ENCODE data around the gene ZFP91. TPM values are rescaled to one million over a fixed set of nuclear protein-coding genes. Genes with fewer than 3 reads are reported as not detected.
A peak's percentile ranks its signal among the peaks of the same experiment; 100 is the strongest.

ZFP91 gene
- total and polyA plus RNA-seq, 2 of the 13 experiments (the other 11 are each of a cell fraction or from before 2014, with no cell fraction given): 13.5 to 38.6 TPM

GRCh38 chr11:58654079-58654907 lies 75.4 kb downstream of the ZFP91 start (continued):
- TF ChIP-seq CTCF (CRISPR knock-in tag; IDR thresholded peaks at IDR 0.05): peak; percentile 90
- TF ChIP-seq IKZF5 (CRISPR knock-in tag; IDR thresholded peaks at IDR 0.05): peak; percentile 62; the same call in 1 of the 2 replicates
- TF ChIP-seq GABPB1 (CRISPR knock-in tag; IDR thresholded peaks at IDR 0.05): 0 out of 2 replicates have a peak, but pooled peaks have one; percentile 19
- 0 out of 4 replicates have a peak, but pooled peaks of 1 of the 2 experiments have one; percentile 26 for TF ChIP-seq HMGXB4 (CRISPR knock-in tag; IDR thresholded peaks at IDR 0.05; ENCODE audit: borderline replicate concordance in 1 of 2, low read depth in 1 of 2)
- TF ChIP-seq, protein P1, sequence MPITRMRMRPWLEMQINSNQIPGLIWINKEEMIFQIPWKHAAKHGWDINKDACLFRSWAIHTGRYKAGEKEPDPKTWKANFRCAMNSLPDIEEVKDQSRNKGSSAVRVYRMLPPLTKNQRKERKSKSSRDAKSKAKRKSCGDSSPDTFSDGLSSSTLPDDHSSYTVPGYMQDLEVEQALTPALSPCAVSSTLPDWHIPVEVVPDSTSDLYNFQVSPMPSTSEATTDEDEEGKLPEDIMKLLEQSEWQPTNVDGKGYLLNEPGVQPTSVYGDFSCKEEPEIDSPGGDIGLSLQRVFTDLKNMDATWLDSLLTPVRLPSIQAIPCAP (CRISPR knock-in tag; IDR thresholded peaks at IDR 0.05; ENCODE audit: low read depth): no peak
- 0 out of 2 replicates have a peak, but pooled peaks have one; percentile 25 for TF ChIP-seq BHLHE40 (IDR thresholded peaks at IDR 0.05; ENCODE audit: low read length)
- TF ChIP-seq PPARG (CRISPR knock-in tag; conservative IDR thresholded peaks at IDR 0.05): 0 out of 2 replicates have a peak, but pooled peaks have one; percentile 32
- TF ChIP-seq RAD21 (CRISPR knock-in tag; IDR thresholded peaks at IDR 0.05): peak; percentile 66
- TF ChIP-seq STAG1 (CRISPR knock-in tag; IDR thresholded peaks at IDR 0.05): peak; percentile 91
- peak; percentile 94 for TF ChIP-seq SMC3 (IDR thresholded peaks at IDR 0.05; ENCODE audit: low read length)
- peak; percentile 50 for TF ChIP-seq USF2 (IDR thresholded peaks at IDR 0.05; ENCODE audit: low read depth, low read length)
- TF ChIP-seq USF2 (CRISPR knock-in tag; IDR thresholded peaks at IDR 0.05; ENCODE audit: borderline replicate concordance): no peak
- no peak for TF ChIP-seq KAT2B (IDR thresholded peaks at IDR 0.05; ENCODE audit: borderline replicate concordance, low read depth, low read length)
- 0 out of 2 replicates have a peak, but pooled peaks have one; percentile 23 for TF ChIP-seq KDM3A (CRISPR knock-in tag; IDR thresholded peaks at IDR 0.05; ENCODE audit: low read depth)
- peak; percentile 22 to 41; a peak in 3 of 4 replicates for TF ChIP-seq MAFK (conservative IDR thresholded peaks at IDR 0.05 in 1 of 2, IDR thresholded peaks at IDR 0.05 in 1 of 2; ENCODE audit: low read length in 2 of 2)
- TF ChIP-seq THAP11 (CRISPR knock-in tag; IDR thresholded peaks at IDR 0.05): 0 out of 2 replicates have a peak, but pooled peaks have one; percentile 29
- TF ChIP-seq IRF2 (CRISPR knock-in tag; IDR thresholded peaks at IDR 0.05): peak; percentile 25; the same call in 1 of the 2 replicates
- 0 out of 2 replicates have a peak, but pooled peaks have one; percentile 25 for TF ChIP-seq HDAC1 (CRISPR knock-in tag; IDR thresholded peaks at IDR 0.05)
- TF ChIP-seq MYC (CRISPR knock-in tag; IDR thresholded peaks at IDR 0.05; ENCODE audit: borderline replicate concordance): peak; percentile 42; the same call in 1 of the 2 replicates
- no peak for TF ChIP-seq ZNF382 (CRISPR knock-in tag; IDR thresholded peaks at IDR 0.05; ENCODE audit: borderline replicate concordance)
- peak; percentile 26 for TF ChIP-seq TEAD3 (CRISPR knock-in tag; optimal IDR thresholded peaks at IDR 0.05; ENCODE audit: borderline replicate concordance)
